HepG2 (cell line): Measurements from ENCODE around the gene OR2AG1. TPM values are rescaled to one million over a fixed set of nuclear protein-coding genes. Genes with fewer than 3 reads are reported as not detected.

Experiments used
- ATAC-seq: fragments of 200-7000 bp; cut with Tn5 transposase; 3 replicates; pipeline ENCODE4 v1.9.1; 2020; ENCODE audit warnings: mild to moderate bottlenecking, moderate library complexity
- BruUV-seq: library from RNA; stranded (reverse); fragments of 400-500 nt; replicated peaks from 2 replicates; lab custom pipeline; 2021; lab: Mats Ljungman, UMichigan
- CTCF ChIA-PET: fragments of 300-600 bp; formaldehyde crosslinking; extraction: SDS; loops from one replicate; lab custom pipeline; 2021; ENCODE audit warnings: low total read pairs, inconsistent platforms, low intra/inter-chr PET ratio; lab: Yijun Ruan, JAX
- POLR2A ChIA-PET: fragments of 350-600 bp; sonication (Branson Sonifier 250); formaldehyde crosslinking; loops from one replicate; lab custom pipeline; 2020; ENCODE audit warnings: antibody characterized with exemption, inconsistent platforms; lab: Yijun Ruan, JAX
- DNase-seq: peaks from one replicate; pipeline ENCODE4 v3.0.0-alpha.2; 2015; ENCODE audit warnings: low spot score
- FAIRE-seq: peaks from 3 replicates; lab custom pipeline; 2011; peaks lifted over from hg19 to GRCh38; lab: Jason Lieb, UNC
- H2AFZ ChIP-seq: one replicate; pipeline ENCODE4 v1.6.1; 2011; ENCODE audit warnings: low read length, inconsistent platforms
- H3K27ac ChIP-seq: fragments of 300-600 bp; 3 replicates; pipeline ENCODE4 v1.8.0; 2011; ENCODE audit warnings: mixed run types, mild to moderate bottlenecking, mixed read lengths, low read length, inconsistent platforms; ENCODE audit not compliant: insufficient read depth; ENCODE audit errors: extremely low read length
- H3K27me3 ChIP-seq, 2 experiments: fragments of 200-600 bp in 1 of 2; 2 replicates in 1 of 2; 3 replicates in 1 of 2; pipeline versions ENCODE4 v1.6.0 to v1.8.0; 2011; ENCODE audit warnings: low read length in 2 of 2, mild to moderate bottlenecking in 2 of 2, moderate library complexity in 2 of 2, inconsistent platforms in 1 of 2; ENCODE audit not compliant: insufficient read depth in 2 of 2, control insufficient read depth in 1 of 2
- H3K36me3 ChIP-seq, 2 experiments: fragments of 200-600 bp in 1 of 2; replicated peaks in 1 of 2; 2 replicates in 1 of 2; 3 replicates in 1 of 2; pipeline versions ENCODE4 v1.5.1 to v1.8.0; 2011; ENCODE audit warnings: low read length in 2 of 2, inconsistent platforms in 1 of 2; ENCODE audit not compliant: insufficient read depth in 2 of 2, control insufficient read depth in 1 of 2
- H3K4me1 ChIP-seq: 2 replicates; pipeline ENCODE4 v1.5.1; 2012; ENCODE audit warnings: low read length, inconsistent platforms; ENCODE audit not compliant: insufficient read depth
- H3K4me2 ChIP-seq: 2 replicates; pipeline ENCODE4 v1.6.0; 2011; ENCODE audit warnings: low read depth, low read length, inconsistent platforms
- H3K4me3 ChIP-seq, 3 experiments: fragments of 200-600 bp in 1 of 3; sonication (generic), shearing (Covaris generic) in 1 of 3; replicated peaks in 1 of 3; 2 replicates each; pipeline ENCODE4 v1.5.1; 2011 to 2016; ENCODE audit warnings: low read length in 3 of 3, inconsistent platforms in 2 of 3, low read depth in 2 of 3, mild to moderate bottlenecking in 2 of 3, control low read depth in 1 of 3, mixed read lengths in 1 of 3; ENCODE audit not compliant: insufficient read depth in 1 of 3
- H3K79me2 ChIP-seq: one replicate; pipeline ENCODE4 v1.6.1; 2011; ENCODE audit warnings: low read length, inconsistent platforms; ENCODE audit not compliant: insufficient read depth
- H3K9ac ChIP-seq: 2 replicates; pipeline ENCODE4 v1.6.0; 2011; ENCODE audit warnings: mild to moderate bottlenecking, low read depth, low read length, inconsistent platforms; ENCODE audit not compliant: insufficient read depth
- H3K9me3 ChIP-seq: 2 replicates; pipeline ENCODE4 v1.5.1; 2012; ENCODE audit warnings: mild to moderate bottlenecking, low read length
- H4K20me1 ChIP-seq: 2 replicates; pipeline ENCODE4 v1.6.0; 2011; ENCODE audit warnings: inconsistent platforms, mild to moderate bottlenecking, low read length, moderate library complexity; ENCODE audit not compliant: insufficient read depth
- CEBPG ChIP-seq: IDR thresholded peaks from 2 replicates; pipeline ENCODE4 v1.6.1; 2016
- IKZF5 ChIP-seq: IDR thresholded peaks from 2 replicates; pipeline ENCODE4 v1.6.1; 2018; ENCODE audit warnings: missing genetic modification reagents, mild to moderate bottlenecking, missing compliant biosample characterization
- ISL2 ChIP-seq: sonication (generic); formaldehyde crosslinking; IDR thresholded peaks from 2 replicates; pipeline ENCODE4 v1.5.0; 2020; ENCODE audit warnings: missing genetic modification reagents
- KDM2A ChIP-seq: sonication (generic); formaldehyde crosslinking; IDR thresholded peaks from 2 replicates; pipeline ENCODE4 v1.4.0; 2020; ENCODE audit warnings: low read depth, missing genetic modification reagents, borderline replicate concordance
- MBD4 ChIP-seq: IDR thresholded peaks from 2 replicates; pipeline ENCODE4 v1.6.1; 2012; ENCODE audit warnings: low read length, inconsistent platforms, borderline replicate concordance
- MYNN ChIP-seq: sonication (generic); formaldehyde crosslinking; IDR thresholded peaks from 2 replicates; pipeline ENCODE4 v1.4.0; 2020; ENCODE audit warnings: mild to moderate bottlenecking, low read depth, missing genetic modification reagents
- NR2F2 ChIP-seq: IDR thresholded peaks from 2 replicates; pipeline ENCODE4 v1.6.1; 2012; ENCODE audit warnings: low read depth, inconsistent platforms, borderline replicate concordance
- NR2F6 ChIP-seq, 2 experiments: IDR thresholded peaks; 2 replicates each; pipeline ENCODE4 v1.6.1; 2016; ENCODE audit warnings: antibody characterized with exemption in 1 of 2, mild to moderate bottlenecking in 1 of 2
- TFAP4 ChIP-seq: sonication (generic); IDR thresholded peaks from 2 replicates; pipeline ENCODE4 v1.6.1; 2016; ENCODE audit warnings: low read depth, borderline replicate concordance
- TP53 ChIP-seq: sonication (generic); formaldehyde crosslinking; conservative IDR thresholded peaks from 2 replicates; pipeline ENCODE4 v1.4.0; 2020; ENCODE audit warnings: missing genetic modification reagents
- TSC22D2 ChIP-seq: sonication (generic); formaldehyde crosslinking; IDR thresholded peaks from 2 replicates; pipeline ENCODE4 v1.5.1; 2020; ENCODE audit warnings: missing genetic modification reagents, mild to moderate bottlenecking, borderline replicate concordance
- ZFAT ChIP-seq: sonication (generic); formaldehyde crosslinking; conservative IDR thresholded peaks from 2 replicates; pipeline ENCODE4 v1.8.1; 2023; ENCODE audit warnings: missing genetic modification reagents, inconsistent platforms
- ZGPAT ChIP-seq: IDR thresholded peaks from 2 replicates; pipeline ENCODE4 v1.6.1; 2016; ENCODE audit warnings: mild to moderate bottlenecking
- ZNF3 ChIP-seq: IDR thresholded peaks from 2 replicates; pipeline ENCODE4 v1.7.0; 2017; ENCODE audit warnings: inconsistent platforms
- ZNF317 ChIP-seq: sonication (generic); formaldehyde crosslinking; IDR thresholded peaks from 2 replicates; pipeline ENCODE4 v1.5.0; 2020; ENCODE audit warnings: mild to moderate bottlenecking, missing genetic modification reagents
- ZNF331 ChIP-seq: sonication (generic); formaldehyde crosslinking; IDR thresholded peaks from 2 replicates; pipeline ENCODE4 v1.4.0; 2020; ENCODE audit warnings: missing genetic modification reagents
- ZNF576 ChIP-seq: sonication (generic); formaldehyde crosslinking; IDR thresholded peaks from 2 replicates; pipeline ENCODE4 v1.4.0; 2020; ENCODE audit warnings: mild to moderate bottlenecking, missing genetic modification reagents
- WGBS: methylation state at CpG from one replicate; pipeline ENCODE4 v1.1.6; 2017; ENCODE audit warnings: low lambda C conversion rate; 5-methylcytosine and 5-hydroxymethylcytosine counted together
- in situ Hi-C: cut with HindIII; loops from 2 replicates; pipeline ENCODE4 v1.10.0; 2017; ENCODE audit warnings: low pct_unique_long_range_greater_than_20kb; ENCODE audit not compliant: extremely low pct_ligation_motif_present
- intact Hi-C: fragments of 100-400 bp; cut with micrococcal nuclease; formaldehyde crosslinking; loops from one replicate; pipeline ENCODE4 v1.10.0; 2022; ENCODE audit not compliant: unreplicated experiment
- polyA plus RNA-seq, 8 experiments: library from polyadenylated mRNA; depleted of rRNA in 3 of 8; stranded (reverse) in 7 of 8; unstranded in 1 of 8; fragments of >200 nt; fragmentation: Illumina TruSeq in 4 of 8; extraction: Trizol in 4 of 8; gene quantifications; 2 replicates each; pipeline versions ENCODE4 v1.2.1 to v1.2.3, GENCODE V29; 2011 to 2016; ENCODE audit warnings: low read depth in 4 of 8, missing spikeins in 1 of 8, mixed read lengths in 1 of 8; ENCODE audit not compliant: insufficient read depth in 1 of 8
- total RNA-seq, 5 experiments: library from RNA; depleted of rRNA; stranded (reverse); fragments of >200 nt; fragmentation: Illumina TruSeq; extraction: Trizol; gene quantifications; 2 replicates each; pipeline ENCODE4 v1.2.3, GENCODE V29; 2016; ENCODE audit warnings: low read depth in 1 of 5

Gene OR2AG1
- total and polyA plus RNA-seq, 2 of the 13 experiments (the other 11 are each of a cell fraction or from before 2014, with no cell fraction given): not detected

- FAIRE-seq (no peak), DNase-seq (no peak), ATAC-seq (no peak)
- no peak for TF ChIP-seq ZNF3 (CRISPR knock-in tag)
- H3K4me2 ChIP-seq: no peak overlapping the region
- BruUV-seq: no TSS peak
- H2AFZ ChIP-seq: no peak overlapping the region
- WGBS: 45% methylated on average over 2 of the region's 2 CpGs
- no peaks in the 10 kb centered on the region for H3K27me3 ChIP-seq
- intact Hi-C loops: no loop called here
- in situ Hi-C loops: no loop called here
- H3K79me2 ChIP-seq: no peaks in the 10 kb centered on the region
- ChIA-PET CTCF (no interaction called here), POLR2A (no interaction called here)
- H3K9me3 ChIP-seq: no peaks in the 10 kb centered on the region
- no peak overlapping the region for H3K27ac ChIP-seq
- no peak overlapping the region for H3K9ac ChIP-seq
- H4K20me1 ChIP-seq: no peaks in the 10 kb centered on the region
- H3K4me3 ChIP-seq: no peak overlapping the region
- H3K36me3 ChIP-seq: no peaks in the 10 kb centered on the region
- no peaks in the 10 kb centered on the region for H3K4me1 ChIP-seq
Measured at GRCh38 chr11:6790546-6790945, 7.7 kb downstream of the OR2AG1 start.

- no peaks in the 10 kb centered on the region for H3K4me1 ChIP-seq
- H3K9me3 ChIP-seq: no peaks in the 10 kb centered on the region
- ATAC-seq (peak; percentile 92), FAIRE-seq (peak; percentile 36), DNase-seq (peak; percentile 23)
- in situ Hi-C loops: no loop called here
- H3K36me3 ChIP-seq: no peaks in the 10 kb centered on the region
- intact Hi-C loops: no loop called here
- no peak overlapping the region for H2AFZ ChIP-seq
- no peaks in the 10 kb centered on the region for H3K79me2 ChIP-seq
- WGBS: 3% methylated on average over 4 of the region's 4 CpGs
- no peaks in the 10 kb centered on the region for H4K20me1 ChIP-seq
- no peak overlapping the region for H3K9ac ChIP-seq
- BruUV-seq: no TSS peak
- no peak overlapping the region for H3K27ac ChIP-seq
- CTCF ChIA-PET: no interaction called here
- no peak overlapping the region for H3K4me3 ChIP-seq
- no peaks in the 10 kb centered on the region for H3K27me3 ChIP-seq
- no peak overlapping the region for H3K4me2 ChIP-seq
- POLR2A ChIA-PET: no interaction called here
- TF ChIP-seq TP53: no peak
- no peak for TF ChIP-seq TSC22D2
- TF ChIP-seq CEBPG (CRISPR knock-in tag): peak; percentile 82
- 0 out of 2 replicates have a peak, but pooled peaks have one; percentile 17 for TF ChIP-seq NR2F2
- TF ChIP-seq ZFAT: no peak
- no peak for TF ChIP-seq ZGPAT
- TF ChIP-seq ZNF317 (CRISPR knock-in tag): peak; percentile 90
- TF ChIP-seq MYNN (CRISPR knock-in tag): no peak
- 0 out of 2 replicates have a peak, but pooled peaks have one; percentile 16 for TF ChIP-seq ZNF331 (CRISPR knock-in tag)
- TF ChIP-seq ISL2: no peak
- no peak for TF ChIP-seq IKZF5 (CRISPR knock-in tag)
- no peak for TF ChIP-seq MBD4
- no peak for TF ChIP-seq ZNF576 (CRISPR knock-in tag)
- TF ChIP-seq TFAP4: no peak
- peak; percentile 37; the same call in 1 of the 2 replicates for TF ChIP-seq NR2F6 (IDR thresholded peaks at IDR 0.05)
- TF ChIP-seq NR2F6 (CRISPR knock-in tag; IDR thresholded peaks at IDR 0.05): peak; percentile 52; the same call in 1 of the 2 replicates
- TF ChIP-seq KDM2A (CRISPR knock-in tag): no peak
Measured at GRCh38 chr11:6794639-6795038, 11.8 kb downstream of the OR2AG1 start.
